ENCODE results near the gene EMP2.

EMP2 gene

GRCh38 chr16:10618710-10619209 lies 38.4 kb upstream of the EMP2 start:
- no peak for ATAC-seq
- no peak for TF ChIP-seq SNAI2 (CRISPR knock-in tag; IDR thresholded peaks at IDR 0.05)

- ATAC-seq, result no peak
- TF ChIP-seq OSR1 (CRISPR knock-in tag; IDR thresholded peaks at IDR 0.05) (no peak), POU6F1 (CRISPR knock-in tag; IDR thresholded peaks at IDR 0.05; ENCODE audit: borderline replicate concordance, low read depth) (no peak), RARB (CRISPR knock-in tag; IDR thresholded peaks at IDR 0.05) (no peak), SNAI2 (CRISPR knock-in tag; IDR thresholded peaks at IDR 0.05) (no peak), ZNF70 (CRISPR knock-in tag; IDR thresholded peaks at IDR 0.05) (no peak), TCF4 (CRISPR knock-in tag; IDR thresholded peaks at IDR 0.05; ENCODE audit: borderline replicate concordance) (no peak), ZNF565 (CRISPR knock-in tag; conservative IDR thresholded peaks at IDR 0.05; ENCODE audit: low read depth) (no peak), PATZ1 (CRISPR knock-in tag; IDR thresholded peaks at IDR 0.05; ENCODE audit: borderline replicate concordance) (no peak), PPARA (CRISPR knock-in tag; IDR thresholded peaks at IDR 0.05; ENCODE audit: borderline replicate concordance) (no peak), ZFP3 (CRISPR knock-in tag; IDR thresholded peaks at IDR 0.05) (no peak), GLIS3 (CRISPR knock-in tag; IDR thresholded peaks at IDR 0.05) (no peak), ZC3H10 (CRISPR knock-in tag; IDR thresholded peaks at IDR 0.05) (no peak), ESRRG (CRISPR knock-in tag; IDR thresholded peaks at IDR 0.05) (no peak), TOX (CRISPR knock-in tag; IDR thresholded peaks at IDR 0.05; ENCODE audit: borderline replicate concordance) (no peak), BACH2 (CRISPR knock-in tag; IDR thresholded peaks at IDR 0.05; ENCODE audit: borderline replicate concordance) (no peak), CREB5 (CRISPR knock-in tag; IDR thresholded peaks at IDR 0.05; ENCODE audit: low read depth) (no peak), ZFP30 (CRISPR knock-in tag; IDR thresholded peaks at IDR 0.05) (no peak), ZNF8 (CRISPR knock-in tag; IDR thresholded peaks at IDR 0.05) (no peak)
Observed at GRCh38 chr16:10617662-10618420, 37.4 kb upstream of the EMP2 start.

- peak; percentile 88 for ATAC-seq
- TF ChIP-seq ISL1 (CRISPR knock-in tag; IDR thresholded peaks at IDR 0.05) (no peak), ZNF70 (CRISPR knock-in tag; IDR thresholded peaks at IDR 0.05) (no peak), SNAI2 (CRISPR knock-in tag; IDR thresholded peaks at IDR 0.05) (no peak), PPARA (CRISPR knock-in tag; IDR thresholded peaks at IDR 0.05; ENCODE audit: borderline replicate concordance) (no peak), OSR1 (CRISPR knock-in tag; IDR thresholded peaks at IDR 0.05) (no peak), ESRRG (CRISPR knock-in tag; IDR thresholded peaks at IDR 0.05) (no peak), ZC3H10 (CRISPR knock-in tag; IDR thresholded peaks at IDR 0.05) (no peak), CSDC2 (CRISPR knock-in tag; IDR thresholded peaks at IDR 0.05) (no peak), CREB5 (CRISPR knock-in tag; IDR thresholded peaks at IDR 0.05; ENCODE audit: low read depth) (no peak), POU6F1 (CRISPR knock-in tag; IDR thresholded peaks at IDR 0.05; ENCODE audit: borderline replicate concordance, low read depth) (no peak)
Observed at GRCh38 chr16:10616756-10617640, 36.6 kb upstream of the EMP2 start.

All from SK-N-SH treated with all-trans-retinoic acid at 6 μM for 48 hours (cell line).